ENCODE results near the gene LRRC7.

DNA sequence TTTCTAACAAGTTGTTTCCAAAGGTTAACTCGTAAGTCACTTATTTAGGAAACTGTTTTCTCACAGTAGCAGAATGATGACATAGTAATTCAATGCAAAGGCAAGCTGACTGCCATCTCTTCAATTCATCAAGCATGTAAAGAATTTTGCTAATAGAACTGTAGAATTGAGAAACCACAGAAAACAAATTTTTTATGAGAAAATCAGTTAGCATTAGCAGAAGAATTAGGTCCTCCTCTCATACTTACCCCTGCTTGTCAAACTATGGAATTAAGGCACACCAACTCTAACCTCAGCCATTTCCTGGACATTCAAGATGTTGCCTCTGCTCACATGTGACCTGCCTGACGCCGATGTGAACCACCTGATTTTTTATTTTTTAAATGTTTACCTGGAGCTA lies 522.4 kb downstream of the LRRC7 start:
- TF ChIP-seq, protein P1, sequence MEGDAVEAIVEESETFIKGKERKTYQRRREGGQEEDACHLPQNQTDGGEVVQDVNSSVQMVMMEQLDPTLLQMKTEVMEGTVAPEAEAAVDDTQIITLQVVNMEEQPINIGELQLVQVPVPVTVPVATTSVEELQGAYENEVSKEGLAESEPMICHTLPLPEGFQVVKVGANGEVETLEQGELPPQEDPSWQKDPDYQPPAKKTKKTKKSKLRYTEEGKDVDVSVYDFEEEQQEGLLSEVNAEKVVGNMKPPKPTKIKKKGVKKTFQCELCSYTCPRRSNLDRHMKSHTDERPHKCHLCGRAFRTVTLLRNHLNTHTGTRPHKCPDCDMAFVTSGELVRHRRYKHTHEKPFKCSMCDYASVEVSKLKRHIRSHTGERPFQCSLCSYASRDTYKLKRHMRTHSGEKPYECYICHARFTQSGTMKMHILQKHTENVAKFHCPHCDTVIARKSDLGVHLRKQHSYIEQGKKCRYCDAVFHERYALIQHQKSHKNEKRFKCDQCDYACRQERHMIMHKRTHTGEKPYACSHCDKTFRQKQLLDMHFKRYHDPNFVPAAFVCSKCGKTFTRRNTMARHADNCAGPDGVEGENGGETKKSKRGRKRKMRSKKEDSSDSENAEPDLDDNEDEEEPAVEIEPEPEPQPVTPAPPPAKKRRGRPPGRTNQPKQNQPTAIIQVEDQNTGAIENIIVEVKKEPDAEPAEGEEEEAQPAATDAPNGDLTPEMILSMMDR (IDR thresholded peaks at IDR 0.05; ENCODE audit: poor library complexity): no peak
- TF ChIP-seq EZH2phosphoT487 (IDR thresholded peaks at IDR 0.05; ENCODE audit: low read depth, severe bottlenecking, unreplicated experiment): no peak
